ENCODE measurements around the gene RRP12.
"Not testable (repeated sequence)": the region's sequence is repeated elsewhere in the genome, so short reads cannot be mapped to it uniquely, and the experiment has no call there.

The RRP12 gene

DNA sequence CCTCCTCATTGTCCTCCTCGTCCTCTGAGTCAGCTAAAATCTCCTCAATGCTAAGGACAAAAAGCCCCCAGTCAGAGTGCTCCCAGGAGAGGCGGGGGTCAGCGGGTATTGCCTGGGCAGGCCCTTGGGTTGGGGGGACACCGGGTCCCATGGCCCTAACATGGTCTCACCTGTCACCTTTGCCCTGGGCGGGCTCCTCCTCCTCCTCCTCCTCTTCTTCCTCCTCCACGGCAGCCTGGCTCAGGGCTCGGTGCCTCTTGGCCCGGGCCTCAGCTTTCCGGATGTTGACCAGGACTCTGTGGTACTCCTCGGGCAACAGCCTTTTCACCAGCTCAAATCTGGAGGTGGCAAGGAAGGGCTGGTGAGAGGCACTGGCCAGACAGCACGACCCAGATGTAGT lies 34.6 kb downstream of the RRP12 start:
- DNase-seq, result no peak

DNA sequence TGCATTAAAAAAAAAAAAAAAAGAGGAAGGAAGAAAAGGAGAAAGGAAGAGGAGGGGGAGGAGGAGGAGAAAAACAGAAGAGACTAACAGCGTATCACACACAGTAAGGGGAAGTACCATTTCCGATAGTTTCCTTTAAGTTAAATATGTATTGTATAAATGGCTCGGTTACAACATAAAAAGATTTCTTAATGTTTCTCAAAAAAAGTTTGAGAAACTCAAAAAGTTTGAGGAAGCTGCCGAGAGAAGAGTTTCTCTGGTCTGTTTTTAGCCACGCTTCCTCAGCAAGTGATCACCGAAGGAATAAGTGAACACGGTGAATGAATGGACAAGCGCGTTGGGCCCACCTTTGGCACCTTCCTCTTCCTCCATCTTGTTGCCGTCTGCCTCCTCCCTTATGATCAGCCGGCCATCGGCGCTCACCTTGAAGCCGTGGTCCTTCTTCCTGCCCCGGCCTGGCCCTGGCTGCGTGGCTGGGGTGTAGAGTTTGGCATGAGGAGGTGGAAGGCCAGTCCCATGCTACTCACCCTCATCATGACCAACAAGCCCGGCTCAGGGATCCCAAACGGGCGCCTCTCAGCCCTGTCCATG lies 35.3 kb downstream of the RRP12 start:
- DNase-seq, result no peak

GRCh38 chr10:97363071-97363470 lies 38.1 kb downstream of the RRP12 start:
- DNase-seq, result no peak

- no peak for DNase-seq
These were observed 38.7 kb downstream of the RRP12 start for GRCh38 chr10:97362310-97363033.

DNA sequence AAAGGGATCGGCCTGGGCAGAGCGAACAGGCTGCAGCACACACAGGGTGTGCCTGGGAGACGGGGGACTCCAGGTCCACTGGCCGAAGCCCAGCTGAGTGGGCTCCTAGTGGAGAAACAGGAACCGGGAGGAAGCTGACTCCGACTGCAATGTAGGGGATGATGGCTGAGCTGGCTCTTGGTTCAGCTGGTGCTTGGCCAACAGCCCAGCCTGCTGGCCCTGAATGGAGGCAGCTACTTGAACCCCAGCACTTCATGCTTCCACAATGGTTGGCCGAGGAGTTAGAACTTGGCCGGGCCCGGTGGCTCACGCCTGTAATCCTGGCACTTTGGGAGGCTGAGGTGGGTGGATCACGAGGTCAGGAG lies 39.6 kb downstream of the RRP12 start:
- DNase-seq, result no peak

DNA sequence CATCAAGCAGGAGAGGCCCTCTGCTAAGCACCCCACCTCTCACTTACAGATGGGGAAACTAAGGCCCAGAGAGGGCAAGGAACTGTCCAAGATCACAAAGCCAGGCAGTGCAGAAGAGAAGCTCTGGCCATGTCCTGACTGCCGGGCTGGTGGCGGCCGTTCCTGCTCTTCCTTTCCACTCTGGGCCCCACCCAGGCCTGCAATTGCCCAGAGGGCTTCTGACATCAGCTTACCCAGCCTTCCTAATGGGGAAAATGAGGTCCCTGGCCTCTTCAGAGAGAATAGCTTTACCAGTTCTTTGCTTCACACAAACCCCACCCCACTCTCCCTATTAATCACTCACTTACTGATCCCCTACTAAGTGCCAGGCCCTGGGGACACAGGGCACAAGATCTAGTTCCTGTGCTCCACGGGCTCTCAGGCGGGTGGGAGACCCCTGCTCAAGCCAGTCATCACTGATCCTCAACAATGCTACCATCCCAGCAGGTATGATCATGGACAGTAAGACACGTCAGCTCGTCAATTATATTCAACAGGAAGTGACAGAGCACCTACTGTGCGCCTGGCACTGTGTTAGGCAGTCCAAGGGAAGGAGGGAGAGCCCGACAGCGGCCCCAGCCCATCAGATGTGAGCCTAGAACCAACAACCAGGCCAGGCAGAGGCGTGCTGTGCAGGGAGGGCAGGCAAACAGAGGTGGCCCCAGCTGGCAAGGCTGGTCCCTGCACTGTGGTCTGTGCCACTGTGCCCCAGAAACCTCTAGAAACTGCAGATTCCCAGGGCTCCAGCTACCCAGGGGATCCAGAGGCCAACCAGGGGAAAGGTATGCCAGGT lies 40.2 kb downstream of the RRP12 start:
- DNase-seq, result no peak

- no peak for DNase-seq
These were observed 42.4 kb downstream of the RRP12 start for GRCh38 chr10:97358781-97359180.

DNA sequence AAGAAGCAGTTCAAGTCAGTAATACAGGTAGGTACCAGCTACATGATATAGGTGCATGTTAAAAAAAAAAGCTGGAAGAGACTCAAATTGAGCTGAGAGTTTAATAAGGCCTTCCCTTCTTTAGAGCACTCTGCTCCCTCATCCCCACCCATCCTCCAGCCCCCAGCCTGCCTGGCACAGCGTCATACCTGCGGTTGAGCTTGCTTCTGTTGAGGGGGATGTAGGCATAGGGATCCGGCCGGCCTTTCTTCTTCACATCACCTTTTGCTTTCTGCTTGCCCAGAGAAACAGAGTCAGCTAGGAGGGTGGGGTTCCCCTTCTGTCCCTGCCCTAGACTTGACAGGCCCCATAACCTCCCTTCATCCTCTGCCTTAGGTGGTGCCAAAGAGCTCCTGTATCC lies 42.8 kb downstream of the RRP12 start:
- DNase-seq, result no peak

GRCh38 chr10:97356918-97357317 lies 44.2 kb downstream of the RRP12 start:
- no peak for DNase-seq

- no peak for DNase-seq
These were observed 44.7 kb downstream of the RRP12 start for GRCh38 chr10:97356318-97356914.

DNA sequence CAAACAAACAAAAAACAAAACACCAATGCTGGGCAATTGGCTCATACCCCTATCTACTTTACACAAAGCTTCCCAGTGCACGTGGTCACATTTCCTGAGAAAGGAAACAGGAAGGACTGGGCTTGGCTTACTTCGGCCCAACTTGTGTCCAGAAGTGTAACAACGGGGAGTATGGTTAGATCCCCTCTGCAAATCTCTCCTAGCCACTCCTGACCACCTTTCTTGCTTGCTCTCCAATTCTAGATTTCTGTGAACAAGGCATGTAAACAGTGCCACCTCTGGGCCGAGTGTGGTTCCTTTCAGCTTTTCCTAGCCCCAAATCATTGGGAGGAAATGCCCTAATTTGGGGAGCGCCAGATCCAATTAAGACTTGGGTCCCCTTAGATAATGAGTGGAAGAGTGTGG lies 45.6 kb downstream of the RRP12 start:
- no peak for DNase-seq

DNA sequence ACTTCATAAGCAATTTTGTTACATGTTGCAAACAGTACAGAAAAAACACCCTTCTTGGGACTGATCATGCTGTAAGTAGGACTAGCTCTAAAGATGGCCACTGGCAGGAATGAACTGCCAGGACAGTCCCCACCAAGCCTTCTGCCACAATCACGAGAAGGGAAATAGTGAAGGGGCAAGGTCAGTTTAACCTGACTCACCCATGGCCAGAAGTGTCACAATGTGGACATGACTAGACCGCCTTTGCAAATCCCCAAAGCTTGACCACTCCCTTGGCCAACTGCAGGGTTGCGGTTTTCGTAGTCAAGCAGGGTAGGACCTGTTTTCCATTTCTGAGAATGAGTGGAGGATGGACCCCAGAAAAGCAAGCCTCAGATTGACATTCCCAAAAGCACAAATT lies 47.2 kb downstream of the RRP12 start:
- no peak for DNase-seq

DNA sequence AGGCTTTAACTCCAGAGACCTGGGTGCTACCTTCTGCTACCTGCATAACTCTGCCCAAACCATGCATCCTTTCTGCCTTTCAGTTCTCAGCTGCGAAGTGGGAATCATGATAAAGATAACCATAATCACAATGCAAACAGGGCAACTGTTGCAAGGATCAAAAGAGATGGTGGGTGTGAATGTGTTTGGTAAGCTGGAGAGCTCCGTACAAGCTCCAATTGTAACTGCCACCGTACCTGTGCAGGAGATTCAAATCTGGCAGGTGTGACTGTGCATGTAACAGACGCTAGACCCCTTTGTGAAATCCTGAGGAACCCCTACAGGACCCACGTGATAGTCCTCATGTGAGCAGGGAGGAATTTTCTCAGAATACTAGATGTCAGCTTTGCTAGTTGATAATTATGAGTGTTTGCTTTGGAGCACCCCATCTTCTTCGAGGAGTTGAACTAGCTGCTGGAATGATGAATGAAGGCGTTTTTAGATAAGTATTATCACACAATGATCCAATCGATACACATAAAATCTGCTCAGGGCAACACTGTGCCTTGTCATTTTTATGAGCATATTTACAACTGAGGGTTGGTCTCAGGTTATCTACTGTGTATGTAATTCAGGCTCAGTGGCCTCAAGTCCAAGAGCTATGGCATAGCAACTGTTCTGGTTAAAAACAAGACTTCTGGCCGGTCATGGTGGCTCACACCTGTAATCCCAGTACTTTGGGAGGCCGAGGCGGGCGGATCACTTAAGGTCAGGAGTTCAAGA lies 51.2 kb downstream of the RRP12 start:
- DNase-seq, result no peak

DNA sequence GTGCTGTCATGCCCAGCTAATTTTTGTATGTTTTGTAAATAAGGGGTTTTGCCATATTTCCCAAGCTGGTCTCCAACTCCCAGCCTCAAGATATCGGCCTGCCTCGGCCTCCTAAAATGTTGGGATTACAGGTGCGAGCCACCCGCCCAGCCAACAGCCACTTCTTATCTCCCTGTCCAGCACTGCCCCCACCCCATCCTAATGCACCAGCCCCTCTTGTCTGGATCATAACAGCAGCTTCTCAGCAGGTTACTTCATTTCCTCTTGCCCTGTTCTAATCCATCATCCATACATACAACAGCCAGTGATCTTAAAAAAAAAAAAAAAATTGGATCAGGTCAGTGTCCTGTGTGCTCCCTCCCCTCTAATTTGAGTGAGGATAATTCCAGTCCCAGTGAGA lies 53.8 kb downstream of the RRP12 start:
- DNase-seq, result no peak

GRCh38 chr10:97343664-97344063 lies 57.5 kb downstream of the RRP12 start:
- DNase-seq, result not testable (repeated sequence)

DNA sequence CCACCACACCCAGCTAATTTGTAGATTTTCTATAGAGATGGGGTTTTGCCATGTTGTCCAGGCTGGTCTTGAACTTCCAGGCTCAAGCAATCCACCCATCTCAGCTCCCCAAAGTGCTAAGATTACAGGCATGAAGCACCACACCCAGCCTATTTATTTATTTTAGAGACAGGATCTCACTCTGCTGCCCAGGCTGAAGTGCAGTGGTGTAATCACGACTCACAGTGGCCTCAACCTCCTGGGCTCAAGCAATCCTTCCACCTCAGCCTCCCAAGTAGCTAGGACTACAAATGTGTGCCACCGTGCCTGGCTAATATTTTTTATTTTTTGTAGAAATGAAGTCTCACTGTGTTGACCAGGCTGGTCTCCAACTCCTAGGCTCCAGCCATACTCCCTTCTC lies 59.7 kb downstream of the RRP12 start:
- no peak for DNase-seq

DNA sequence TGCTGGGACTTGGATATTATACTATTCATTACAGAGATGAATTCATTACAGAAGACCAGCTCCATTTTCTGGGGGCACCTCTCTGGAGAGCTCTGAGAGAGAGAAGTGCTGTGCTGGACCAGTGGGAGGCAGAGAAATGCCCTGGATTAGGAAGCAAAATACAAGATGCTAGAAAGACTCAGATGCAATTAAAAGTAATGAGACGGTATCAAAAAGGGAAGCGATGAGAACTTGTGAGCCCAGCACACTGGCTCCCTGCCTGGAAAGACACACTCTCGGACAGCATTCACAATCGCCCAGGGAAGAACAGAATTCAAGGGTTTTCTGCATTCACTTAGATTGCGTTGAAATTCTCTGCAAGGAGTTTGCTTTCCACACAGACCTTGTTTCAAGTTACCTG lies 63.1 kb downstream of the RRP12 start:
- no peak for DNase-seq

DNA sequence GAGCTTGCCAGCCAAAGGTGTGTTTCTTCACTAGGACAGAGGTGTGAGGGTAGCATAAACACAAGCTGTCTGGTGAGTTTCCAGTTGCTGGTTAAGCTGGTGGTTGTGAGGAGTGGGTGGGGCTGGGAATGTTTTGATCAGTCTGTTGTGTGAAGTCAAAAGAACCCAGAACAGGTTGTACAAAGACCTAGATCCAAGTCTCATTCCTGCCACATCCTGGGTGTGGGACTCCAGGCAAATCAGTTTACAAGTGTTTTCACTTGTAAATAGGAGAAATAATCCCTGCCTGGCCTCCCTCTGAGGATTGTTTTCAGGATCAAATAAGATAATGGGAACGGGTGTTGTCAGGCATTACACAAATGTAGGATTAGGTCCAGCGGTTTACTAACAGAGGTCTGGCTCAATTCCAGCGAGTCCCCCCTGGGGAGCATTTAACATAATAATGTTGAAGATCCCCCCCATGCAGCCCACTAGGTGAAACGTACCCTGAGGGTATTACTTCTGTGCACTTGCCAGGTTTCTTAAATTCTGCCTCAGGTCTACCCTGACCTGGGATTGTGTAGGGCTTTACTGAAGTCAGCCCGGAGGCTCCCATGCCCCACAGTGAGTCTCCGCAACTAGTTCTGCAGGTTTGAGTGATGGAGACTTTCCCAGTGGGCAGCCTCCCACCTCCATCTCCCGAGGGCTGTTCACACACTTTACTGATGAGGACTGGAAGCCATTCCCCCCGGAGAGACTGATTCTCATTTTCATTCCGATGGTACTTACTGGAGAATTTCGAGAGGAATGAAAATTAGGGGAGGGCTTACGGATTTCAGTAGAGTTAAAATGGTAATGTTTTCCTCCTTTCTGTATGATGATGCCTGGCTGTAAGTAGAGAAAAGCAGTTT lies 64.0 kb downstream of the RRP12 start:
- DNase-seq, result no peak

- DNase-seq, result no peak
These were observed 64.7 kb downstream of the RRP12 start for GRCh38 chr10:97336446-97336845.

GRCh38 chr10:97336006-97336405 lies 65.1 kb downstream of the RRP12 start:
- DNase-seq, result no peak

DNA sequence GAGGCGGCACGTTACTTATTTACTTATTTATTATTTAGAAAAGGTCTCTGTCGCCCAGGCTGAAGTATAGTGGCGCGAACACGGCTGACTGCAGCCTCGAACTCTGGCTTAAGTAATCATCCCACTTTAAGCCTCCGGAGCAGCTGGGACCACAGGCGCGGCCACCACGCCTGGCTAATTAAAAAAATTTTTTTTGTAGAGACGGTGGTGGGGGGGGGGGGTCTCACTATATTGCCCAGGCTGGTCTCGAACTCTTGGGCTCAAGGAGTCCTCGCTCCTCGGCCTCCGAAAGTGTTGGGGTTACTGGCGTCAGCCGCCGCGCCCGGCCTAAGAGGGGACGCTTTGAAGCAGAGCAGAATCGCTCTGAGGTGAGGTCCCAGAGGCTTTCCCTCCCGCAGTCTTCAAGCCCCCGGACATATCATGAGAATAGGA lies 65.9 kb downstream of the RRP12 start:
- no peak for DNase-seq

All from DMS 273 treated with DMSO at 0.1 percent for 48 hours (cell line).